Right cardiac atrium (tissue), 5 donors: ENCODE measurements around the gene PRKCA. TPM values are rescaled to one million over a fixed set of nuclear protein-coding genes. Genes with fewer than 3 reads are reported as not detected.

Experiments used
- ATAC-seq, 2 donors: fragments of 200-7000 bp; cut with Tn5 transposase; one replicate each; pipeline versions ENCODE4 v1.8.0 to v1.9.1; 2020; ENCODE audit warnings: moderate library complexity in 2 of 2, mild to moderate bottlenecking in 1 of 2
- DNase-seq, 3 donors: peaks; one replicate each; pipeline ENCODE4 v3.0.0-alpha.2; 2020
- H3K27ac ChIP-seq: one replicate; pipeline ENCODE4 v1.5.1; 2013; ENCODE audit warnings: mild to moderate bottlenecking, low read length, control low read depth, moderate library complexity
- H3K27me3 ChIP-seq: one replicate; pipeline ENCODE4 v1.6.1; 2013; ENCODE audit not compliant: control insufficient read depth, insufficient read depth
- H3K4me1 ChIP-seq: one replicate; pipeline ENCODE4 v1.6.1; 2013; ENCODE audit warnings: low read length; ENCODE audit not compliant: control insufficient read depth, insufficient read depth
- H3K4me3 ChIP-seq: one replicate; pipeline ENCODE4 v1.5.1; 2013; ENCODE audit warnings: low read length, control low read depth
- H3K9me3 ChIP-seq: one replicate; pipeline ENCODE4 v1.6.1; 2013; ENCODE audit warnings: low read length; ENCODE audit not compliant: control insufficient read depth
- whole genome bisulfite sequencing: extraction: QIAGEN DNeasy Blood & Tissue Kit; methylation state at CpG from one replicate; pipeline ENCODE4 v1.1.7; 2013; 5-methylcytosine and 5-hydroxymethylcytosine counted together
- intact Hi-C, 4 donors: fragments of 100-400 bp; cut with DNase I; formaldehyde crosslinking; loops; one replicate each; pipeline versions ENCODE4 v1.11.0 to v1.14.0; 2022 to 2023
- polyA plus RNA-seq: library from polyadenylated mRNA; stranded (reverse); fragments of 200-250 nt; gene quantifications from one replicate; pipeline ENCODE4 v1.2.3, GENCODE V29; 2013
- total RNA-seq, 4 donors: library from RNA; stranded (reverse); fragmentation: NEBNext Ultra II Directional; extraction: Animal tissue kit (Norgen Biotek cat#: 25700); gene quantifications; one replicate each; pipeline ENCODE4 v1.2.1, GENCODE V29; 2021
- donor health status: healthy with polysubstance abuse.
- donor health status: DM: no; HTN: yes; CAD: no.
- donor health status: DM: no; HTN: no; CAD: no.
- donor health status: DM: no; HTN: yes; CAD: no; lungs with severe emphysema.
- donor health status: DM: yes; HTN: yes; CAD: no.

PRKCA gene
- total and polyA plus RNA-seq, 5 donors = 2.2 to 8.0 (median 6.8) TPM

DNA sequence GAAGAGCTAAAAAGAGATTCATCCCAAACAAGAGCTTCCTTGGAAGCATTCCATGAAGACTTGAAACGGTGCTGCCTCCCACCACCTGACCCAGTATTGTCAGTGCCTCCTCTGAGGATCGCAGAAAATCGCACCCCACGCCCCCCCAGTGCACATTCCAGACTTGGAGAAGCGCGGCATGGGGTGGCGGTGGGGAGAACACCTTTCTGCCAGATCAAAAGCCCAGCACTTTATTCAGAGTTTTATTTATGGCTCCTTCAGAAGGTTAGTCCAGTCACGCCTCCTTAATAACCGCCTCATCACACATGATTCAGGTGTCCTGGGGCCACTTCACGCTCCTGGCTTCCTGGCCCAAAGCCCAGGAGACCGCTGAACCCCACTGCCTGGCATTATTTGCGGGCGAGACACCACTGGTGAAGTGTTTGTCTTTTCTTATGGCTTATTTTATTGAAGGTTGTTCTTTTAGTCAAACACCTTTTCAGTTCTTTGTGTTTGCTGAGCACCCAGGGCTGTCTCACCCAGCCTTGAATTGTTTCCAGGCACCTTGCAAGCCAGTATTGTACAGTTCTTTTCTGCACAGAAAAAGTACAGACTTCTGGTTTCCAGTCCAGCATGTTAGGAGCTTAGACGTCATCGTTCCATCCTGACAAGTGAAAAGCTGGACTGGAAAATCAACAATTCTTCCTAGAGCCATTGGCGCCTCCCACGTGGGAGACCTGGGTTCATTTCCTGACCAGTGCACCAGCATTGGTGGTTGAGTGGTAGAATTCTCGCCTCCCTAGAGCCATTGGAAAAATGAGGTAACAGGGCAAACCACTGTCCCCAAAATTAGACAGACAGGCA is 452.9 kb downstream of the PRKCA start:
- Histone ChIP-seq H3K9me3 (no peaks in the 10 kb centered on the region), H3K4me1 (no peaks in the 10 kb centered on the region), H3K27me3 (no peaks in the 10 kb centered on the region), H3K27ac (no peak overlapping the region), H3K4me3 (no peak overlapping the region)
- ATAC-seq (no peak), DNase-seq (no peak)
- intact Hi-C loops = no loop called here
- 78% methylated on average over 18 of the region's 18 CpGs for WGBS

DNA sequence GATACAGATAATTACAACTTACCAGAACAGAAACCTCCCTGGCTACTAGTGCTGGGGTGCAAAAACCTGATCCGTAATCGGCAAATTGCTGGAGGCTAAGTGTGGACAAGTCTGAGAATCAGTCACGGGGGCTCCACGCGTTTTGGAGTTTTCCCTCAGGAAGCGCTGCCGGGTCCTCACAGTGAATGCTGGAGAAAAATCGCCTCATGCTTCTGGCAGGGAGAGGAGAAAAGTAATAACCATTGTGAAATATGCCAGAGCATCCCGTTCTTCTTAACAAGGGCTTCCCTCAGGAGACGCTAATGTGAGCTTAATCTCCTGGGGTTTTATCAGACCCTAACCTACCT is 453.5 kb downstream of the PRKCA start:
- Histone ChIP-seq H3K4me3 (no peak overlapping the region), H3K27ac (no peak overlapping the region), H3K4me1 (no peaks in the 10 kb centered on the region), H3K9me3 (no peaks in the 10 kb centered on the region), H3K27me3 (no peaks in the 10 kb centered on the region)
- DNase-seq = no peak
- 88% methylated on average over 10 of the region's 10 CpGs for WGBS
- intact Hi-C loops = no loop called here
- ATAC-seq = no peak

DNA sequence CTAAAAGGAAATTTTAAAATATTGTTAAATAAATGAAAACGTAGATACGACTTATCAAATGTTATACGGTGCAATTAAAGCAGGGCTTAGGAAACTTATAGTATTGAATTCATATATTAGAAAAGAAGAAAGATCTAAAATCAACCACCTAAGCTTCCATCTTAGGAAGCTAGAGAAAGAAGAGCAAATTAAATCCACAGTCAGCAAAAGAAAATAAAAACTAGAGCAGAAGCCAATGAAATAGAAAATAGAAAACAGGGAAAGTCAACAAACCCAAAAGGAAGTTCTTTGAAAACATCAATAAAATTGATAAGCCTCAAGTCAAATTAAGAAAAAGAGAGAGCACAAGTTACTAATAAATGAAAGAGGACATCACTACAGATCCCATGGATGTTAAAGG is 457.9 kb downstream of the PRKCA start:
- Histone ChIP-seq H3K9me3 (no peaks in the 10 kb centered on the region), H3K4me1 (no peaks in the 10 kb centered on the region), H3K27me3 (no peaks in the 10 kb centered on the region), H3K4me3 (no peak overlapping the region), H3K27ac (no peak overlapping the region)
- intact Hi-C loops = no loop called here
- 98% methylated on average over 3 of the region's 3 CpGs for WGBS
- DNase-seq = no peak
- ATAC-seq = no peak

DNA sequence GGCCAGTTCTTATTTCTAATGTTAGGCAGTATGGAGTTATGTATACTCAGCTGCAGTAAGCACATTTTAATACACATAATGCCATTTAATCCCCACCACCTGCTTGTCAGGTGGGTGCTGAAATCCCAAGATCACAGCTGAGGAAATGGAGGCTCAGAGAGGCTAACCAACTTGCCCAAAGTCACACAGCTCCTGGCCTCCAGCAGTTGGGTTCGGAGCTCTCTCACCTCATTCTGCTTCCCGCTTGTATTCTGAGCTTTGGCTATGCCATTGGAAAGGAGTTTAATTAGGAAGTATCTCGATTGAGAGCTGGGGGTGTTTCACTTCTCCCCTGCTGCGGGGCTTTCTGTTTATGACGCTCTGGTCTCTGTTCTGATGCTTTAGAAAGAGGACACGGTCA is 459.9 kb downstream of the PRKCA start:
- no peaks in the 10 kb centered on the region for H3K27me3 ChIP-seq
- H3K4me1 ChIP-seq = no peaks in the 10 kb centered on the region
- intact Hi-C loops = no loop called here
- 89% methylated on average over 6 of the region's 6 CpGs for WGBS
- H3K27ac ChIP-seq = no peak overlapping the region
- no peak overlapping the region for H3K4me3 ChIP-seq
- no peak for ATAC-seq
- H3K9me3 ChIP-seq = no peaks in the 10 kb centered on the region
- DNase-seq = no peak

DNA sequence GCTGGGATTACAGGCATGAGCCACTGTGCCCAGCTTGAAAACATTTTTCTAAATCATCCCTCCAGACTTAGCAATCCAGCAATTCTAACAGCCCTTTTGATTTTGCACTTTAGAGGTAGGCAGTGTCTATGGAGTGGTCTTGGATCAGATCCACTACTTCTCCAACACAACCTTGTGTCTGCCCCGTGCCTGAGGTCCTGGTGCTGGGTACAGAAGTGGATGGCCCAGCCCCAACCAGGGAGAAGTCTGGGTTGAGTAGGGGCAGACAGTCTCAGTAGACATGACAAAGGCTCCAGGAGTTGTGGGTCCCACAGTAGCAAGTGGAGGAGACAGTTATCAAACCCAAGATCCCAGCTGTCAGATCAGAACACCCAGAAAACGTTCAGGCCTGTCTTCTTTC is 460.6 kb downstream of the PRKCA start:
- ATAC-seq = no peak
- H3K27ac ChIP-seq = no peak overlapping the region
- no peaks in the 10 kb centered on the region for H3K4me1 ChIP-seq
- no peaks in the 10 kb centered on the region for H3K27me3 ChIP-seq
- DNase-seq = no peak
- intact Hi-C loops = no loop called here
- no peak overlapping the region for H3K4me3 ChIP-seq
- WGBS = 66% methylated on average over 2 of the region's 2 CpGs
- no peaks in the 10 kb centered on the region for H3K9me3 ChIP-seq

DNA sequence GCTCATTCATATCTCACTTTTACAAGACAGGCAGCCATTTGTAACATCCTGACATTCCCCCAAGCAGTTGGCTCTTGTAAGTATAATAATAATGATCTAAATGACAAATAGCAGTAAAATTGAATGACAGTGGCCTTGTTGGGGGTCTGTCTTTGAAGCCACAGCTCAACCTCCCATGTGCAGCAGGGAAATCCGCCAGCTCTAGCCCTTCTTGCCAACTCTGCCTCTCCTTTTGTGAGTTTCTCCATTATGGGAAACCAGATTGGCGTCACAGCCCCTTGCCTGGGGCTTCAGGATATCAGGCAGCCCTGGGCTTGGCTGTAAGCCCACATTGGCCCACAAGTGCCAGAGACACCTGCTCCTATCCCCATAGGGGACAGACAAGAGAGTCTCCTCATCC is 462.1 kb downstream of the PRKCA start:
- Histone ChIP-seq H3K27ac (no peak overlapping the region), H3K9me3 (no peaks in the 10 kb centered on the region), H3K4me1 (no peaks in the 10 kb centered on the region), H3K4me3 (no peak overlapping the region), H3K27me3 (no peaks in the 10 kb centered on the region)
- WGBS = 91% methylated on average over 2 of the region's 2 CpGs
- intact Hi-C loops = no loop called here
- no peak for DNase-seq
- no peak for ATAC-seq

DNA sequence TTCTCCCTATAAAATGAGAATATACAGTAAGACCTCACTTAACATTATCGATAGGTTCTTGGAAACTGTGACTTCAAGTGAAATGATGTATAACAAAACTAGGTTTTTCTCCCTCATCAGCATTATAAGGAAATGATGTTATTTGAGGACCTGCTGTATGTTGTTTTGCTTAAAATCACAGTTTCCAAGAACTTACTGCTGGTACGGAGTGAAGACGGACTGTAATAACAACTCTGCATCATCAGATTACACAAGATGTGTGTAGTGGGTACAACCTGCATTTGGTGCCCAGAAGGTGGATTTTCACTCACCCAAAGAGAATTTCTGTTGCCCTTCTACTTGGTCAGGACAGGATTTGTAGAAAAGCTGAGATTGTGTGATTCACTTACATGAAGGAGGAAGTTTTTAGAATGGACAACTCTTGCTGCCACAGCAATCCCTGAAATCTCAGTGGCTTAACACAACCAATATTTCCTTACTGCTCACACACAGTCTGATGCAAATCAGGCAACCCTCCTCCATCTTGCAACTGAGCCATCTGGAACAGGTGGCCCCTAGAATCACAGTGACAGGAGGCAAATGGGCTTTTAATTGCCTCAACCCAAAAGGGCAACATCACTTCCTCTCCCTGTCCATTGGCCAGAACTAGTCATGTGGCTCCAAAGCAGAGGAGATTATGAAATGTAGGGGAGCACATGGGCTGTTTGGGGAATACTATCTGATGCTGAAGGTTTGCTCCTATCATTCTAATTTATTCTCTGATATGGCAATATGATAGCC is 464.9 kb downstream of the PRKCA start:
- intact Hi-C loops = no loop called here
- 95% methylated on average over 3 of the region's 3 CpGs for WGBS
- no peak overlapping the region for H3K27ac ChIP-seq
- DNase-seq = no peak
- H3K9me3 ChIP-seq = no peaks in the 10 kb centered on the region
- no peak for ATAC-seq
- H3K4me3 ChIP-seq = no peak overlapping the region
- no peaks in the 10 kb centered on the region for H3K4me1 ChIP-seq
- H3K27me3 ChIP-seq = no peaks in the 10 kb centered on the region

DNA sequence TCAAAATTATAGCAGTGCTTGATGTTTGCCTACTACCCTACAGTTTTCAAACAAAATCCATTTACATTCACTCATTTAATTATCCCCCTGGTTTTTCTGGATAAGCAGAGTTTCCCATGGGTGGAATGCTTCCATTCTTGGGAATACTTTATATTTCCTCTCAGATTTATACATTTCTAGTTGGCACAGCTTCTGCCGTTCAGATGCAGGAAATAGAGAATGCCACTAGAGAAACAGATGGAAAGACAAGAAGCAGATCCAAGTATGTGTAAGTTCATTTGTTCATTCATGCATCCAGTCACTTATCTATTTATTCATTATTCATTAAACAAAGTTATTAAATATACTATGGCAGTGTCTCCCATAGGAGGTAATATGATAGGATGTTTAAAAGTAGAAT is 467.5 kb downstream of the PRKCA start:
- intact Hi-C loops = no loop called here
- H3K9me3 ChIP-seq = no peaks in the 10 kb centered on the region
- no peak overlapping the region for H3K27ac ChIP-seq
- no peaks in the 10 kb centered on the region for H3K4me1 ChIP-seq
- WGBS = 53% methylated on average over 1 of the region's 1 CpG
- H3K4me3 ChIP-seq = no peak overlapping the region
- no peaks in the 10 kb centered on the region for H3K27me3 ChIP-seq
- DNase-seq (no peak), ATAC-seq (no peak)

DNA sequence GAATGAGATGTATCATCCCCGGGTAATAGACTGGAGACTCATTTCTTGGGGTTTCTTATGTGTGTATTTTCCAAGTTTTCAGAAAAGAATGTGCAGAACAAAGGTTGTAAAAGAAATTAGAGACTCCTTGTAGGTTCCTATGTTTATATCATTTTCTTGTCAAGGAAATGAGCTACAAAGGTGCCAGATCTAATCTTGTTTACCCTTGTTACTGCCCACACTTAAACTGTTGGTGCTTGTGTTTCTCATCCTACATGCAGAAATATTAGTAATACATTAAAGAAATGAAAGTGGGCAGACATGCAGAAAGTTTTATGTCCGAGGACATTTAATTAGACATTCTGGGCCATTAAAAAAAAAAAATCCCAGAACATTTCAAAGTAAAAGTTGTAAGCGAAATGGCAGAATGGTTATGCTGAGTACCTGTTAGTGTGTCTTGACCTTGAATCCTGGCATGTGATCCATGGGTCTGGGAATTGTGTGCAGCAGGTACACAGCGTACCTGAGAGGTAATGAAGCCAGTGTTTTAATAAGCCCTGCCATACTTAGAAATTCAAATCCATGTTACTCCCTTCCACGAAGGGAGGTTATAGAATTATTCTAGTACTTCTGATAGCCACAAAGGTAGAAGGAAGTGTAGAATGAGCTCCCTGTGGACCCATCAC is 469.9 kb downstream of the PRKCA start:
- ATAC-seq (no peak), DNase-seq (no peak)
- intact Hi-C loops = no loop called here
- Histone ChIP-seq H3K4me1 (no peaks in the 10 kb centered on the region), H3K27ac (no peak overlapping the region), H3K27me3 (no peaks in the 10 kb centered on the region), H3K4me3 (no peak overlapping the region), H3K9me3 (no peaks in the 10 kb centered on the region)
- 86% methylated on average over 5 of the region's 5 CpGs for WGBS

DNA sequence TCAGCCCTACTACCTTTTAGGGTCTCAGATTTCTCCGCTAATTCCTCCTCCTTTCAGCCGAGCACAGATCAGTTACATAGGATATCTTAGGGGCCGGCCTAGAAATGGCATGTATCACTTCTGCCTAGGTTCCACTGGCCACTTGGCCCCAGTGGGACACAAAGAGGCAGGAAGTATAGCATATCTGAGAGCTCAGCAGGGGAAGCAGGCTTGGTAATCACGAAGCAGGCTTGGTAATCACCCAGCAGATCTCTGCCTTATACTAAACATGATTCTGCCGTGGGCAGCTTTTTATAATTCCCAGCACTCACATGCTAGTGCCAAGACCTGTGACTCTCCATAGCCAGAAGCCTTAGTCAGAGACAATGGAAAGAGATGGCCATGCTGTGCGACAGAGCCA is 472.9 kb downstream of the PRKCA start:
- intact Hi-C loops = no loop called here
- no peak for ATAC-seq
- H3K27ac ChIP-seq = no peak overlapping the region
- no peak overlapping the region for H3K4me3 ChIP-seq
- H3K4me1 ChIP-seq = no peaks in the 10 kb centered on the region
- DNase-seq = no peak
- no peaks in the 10 kb centered on the region for H3K9me3 ChIP-seq
- WGBS = 83% methylated on average over 6 of the region's 6 CpGs
- H3K27me3 ChIP-seq = no peaks in the 10 kb centered on the region

DNA sequence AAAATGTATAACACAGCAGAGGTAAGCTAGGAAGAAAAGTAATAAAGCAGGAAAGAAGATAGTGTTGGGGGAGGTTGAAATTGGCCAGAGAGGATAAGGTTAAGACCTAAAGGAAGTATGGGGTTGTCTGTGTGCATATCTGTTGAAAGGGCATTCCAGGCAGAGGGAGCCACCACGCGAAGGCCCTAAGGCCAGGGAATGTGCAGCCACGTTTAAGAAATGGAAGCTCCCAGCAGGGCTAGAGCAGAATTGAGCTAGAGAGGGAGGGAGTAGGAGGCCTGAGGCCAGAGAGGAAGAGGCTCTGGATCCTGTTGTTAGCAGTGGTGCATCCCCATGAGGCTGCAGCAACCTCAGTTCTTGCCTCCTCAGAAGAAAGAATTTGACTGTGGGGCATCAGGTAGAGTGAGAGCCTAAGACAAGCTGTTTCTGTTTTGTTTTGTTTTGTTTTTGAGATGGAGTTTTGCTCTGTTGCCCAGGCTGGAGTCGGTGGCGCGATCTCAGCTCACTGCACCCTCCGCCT is 473.5 kb downstream of the PRKCA start:
- no peak overlapping the region for H3K4me3 ChIP-seq
- no peaks in the 10 kb centered on the region for H3K27me3 ChIP-seq
- H3K9me3 ChIP-seq = no peaks in the 10 kb centered on the region
- intact Hi-C loops = no loop called here
- WGBS = 74% methylated on average over 7 of the region's 7 CpGs
- no peak for DNase-seq
- no peaks in the 10 kb centered on the region for H3K4me1 ChIP-seq
- H3K27ac ChIP-seq = no peak overlapping the region
- no peak for ATAC-seq
